VCaP (cell line): ENCODE data around the gene STOML1.

Experiments
- H3K27ac ChIP-seq: fragments of 450-650 bp; 2 replicates; pipeline ENCODE4 v1.5.1; 2017
- TF ChIP-seq, protein P1 (sequence below): fragments of 450-650 bp; conservative IDR thresholded peaks from 2 replicates; pipeline ENCODE4 v1.5.1; 2017; ENCODE audit warnings: mild to moderate bottlenecking, moderate library complexity

STOML1 gene

DNA sequence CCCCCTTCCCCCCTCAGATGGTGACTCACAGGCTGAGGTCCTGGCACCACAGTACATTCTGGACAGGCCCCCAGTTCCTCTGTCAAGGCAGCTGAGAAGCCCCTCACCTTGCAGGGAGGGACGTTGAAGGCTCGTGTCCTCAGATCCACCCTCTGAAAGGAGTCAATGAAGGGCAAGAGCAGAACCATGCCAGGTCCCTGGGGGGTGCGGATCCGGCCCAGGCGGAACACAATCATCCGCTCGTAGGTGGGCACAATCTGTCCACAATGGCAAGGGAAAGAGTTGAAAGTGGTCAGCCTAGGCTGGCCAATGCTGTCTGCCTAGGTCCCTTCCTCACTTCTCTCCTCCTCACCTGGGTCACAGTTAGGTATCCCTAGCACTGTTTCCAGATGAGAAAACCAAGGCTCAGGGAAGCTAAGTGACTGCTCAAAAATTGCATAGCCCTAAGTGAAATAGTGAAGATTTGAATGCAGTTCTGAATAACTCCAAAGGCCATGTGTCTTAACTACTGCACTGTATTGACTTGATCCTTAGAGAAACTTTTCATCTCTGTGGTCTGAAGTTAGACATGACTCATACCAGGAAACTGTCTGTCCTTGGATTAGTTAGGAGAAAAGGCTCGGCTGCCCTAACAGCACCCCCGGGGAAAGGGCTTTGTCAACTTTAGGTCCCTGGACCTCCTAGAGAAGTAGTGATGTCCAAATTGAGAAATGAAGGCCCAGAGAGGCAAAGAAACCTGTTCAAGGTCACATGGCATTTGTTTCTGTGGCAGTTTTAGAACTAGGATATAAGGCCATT is 2.9 kb downstream of the STOML1 start:
- H3K27ac ChIP-seq = no peak overlapping the region

DNA sequence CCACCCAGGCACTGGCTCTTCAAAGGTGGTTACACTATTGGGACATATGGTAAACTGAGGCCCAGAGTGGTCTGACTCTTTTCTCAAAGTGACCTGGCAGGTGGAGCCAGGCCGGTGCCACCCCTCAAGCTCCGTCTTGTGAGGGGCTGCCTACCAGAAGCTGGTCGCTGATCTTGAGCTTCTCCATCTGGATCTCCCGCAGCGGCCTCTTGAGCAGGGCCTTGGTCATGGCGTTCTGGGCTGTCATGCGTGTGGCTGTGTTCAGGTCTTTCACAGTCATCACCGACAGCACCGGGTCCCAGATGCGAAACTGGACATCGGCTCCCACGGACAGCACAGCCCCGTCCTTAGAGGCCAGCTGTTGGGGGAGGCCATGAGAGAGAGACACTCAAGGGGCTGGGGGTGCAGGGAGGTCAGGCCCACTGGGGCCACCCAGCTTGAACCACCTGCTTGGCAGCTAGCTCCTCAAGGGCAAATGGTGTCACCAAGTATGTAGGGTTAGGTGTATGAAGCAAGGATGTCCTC is 3.6 kb downstream of the STOML1 start:
- TF ChIP-seq, protein P1, sequence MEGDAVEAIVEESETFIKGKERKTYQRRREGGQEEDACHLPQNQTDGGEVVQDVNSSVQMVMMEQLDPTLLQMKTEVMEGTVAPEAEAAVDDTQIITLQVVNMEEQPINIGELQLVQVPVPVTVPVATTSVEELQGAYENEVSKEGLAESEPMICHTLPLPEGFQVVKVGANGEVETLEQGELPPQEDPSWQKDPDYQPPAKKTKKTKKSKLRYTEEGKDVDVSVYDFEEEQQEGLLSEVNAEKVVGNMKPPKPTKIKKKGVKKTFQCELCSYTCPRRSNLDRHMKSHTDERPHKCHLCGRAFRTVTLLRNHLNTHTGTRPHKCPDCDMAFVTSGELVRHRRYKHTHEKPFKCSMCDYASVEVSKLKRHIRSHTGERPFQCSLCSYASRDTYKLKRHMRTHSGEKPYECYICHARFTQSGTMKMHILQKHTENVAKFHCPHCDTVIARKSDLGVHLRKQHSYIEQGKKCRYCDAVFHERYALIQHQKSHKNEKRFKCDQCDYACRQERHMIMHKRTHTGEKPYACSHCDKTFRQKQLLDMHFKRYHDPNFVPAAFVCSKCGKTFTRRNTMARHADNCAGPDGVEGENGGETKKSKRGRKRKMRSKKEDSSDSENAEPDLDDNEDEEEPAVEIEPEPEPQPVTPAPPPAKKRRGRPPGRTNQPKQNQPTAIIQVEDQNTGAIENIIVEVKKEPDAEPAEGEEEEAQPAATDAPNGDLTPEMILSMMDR = no peak
- no peak overlapping the region for H3K27ac ChIP-seq

More for the DNA sequence above, 2.9 kb downstream of the STOML1 start:
- TF ChIP-seq, protein P1 = no peak

DNA sequence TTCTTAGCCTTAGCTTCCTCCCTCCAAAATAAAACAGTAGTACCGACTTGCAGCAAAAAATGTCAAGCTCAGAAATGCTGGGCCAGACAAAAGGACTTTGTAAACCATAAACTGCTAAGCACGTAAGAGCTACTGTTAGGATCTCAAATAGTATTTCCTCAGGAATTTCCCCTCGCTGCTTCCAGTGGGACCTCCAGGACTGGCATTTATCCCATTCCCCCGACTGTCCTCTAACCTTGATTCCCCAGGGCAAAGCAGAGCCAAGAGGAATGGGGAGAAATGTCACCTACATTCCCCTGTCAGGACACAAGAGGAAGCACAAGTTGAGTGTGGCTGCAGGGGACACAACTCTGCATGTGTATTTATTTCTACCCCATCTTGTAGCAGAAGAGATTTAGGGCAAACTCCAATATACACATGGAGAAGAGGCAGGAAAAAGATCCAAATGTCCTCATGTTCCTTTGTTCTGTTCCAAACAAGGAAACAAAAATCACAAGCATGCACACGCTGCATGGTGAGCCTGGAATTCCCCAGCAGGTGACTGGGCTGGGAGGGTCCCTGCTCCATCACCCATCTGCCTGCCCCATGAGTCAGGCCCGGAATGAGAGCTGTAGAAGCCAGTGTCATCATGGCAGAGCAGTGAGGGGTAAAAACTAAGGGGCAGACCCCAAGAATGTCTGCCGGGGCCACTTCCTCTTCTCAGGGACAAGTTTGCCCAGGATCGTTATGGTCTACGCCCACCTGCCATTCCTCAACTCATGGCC is 4.2 kb downstream of the STOML1 start:
- TF ChIP-seq, protein P1 = no peak
- H3K27ac ChIP-seq = no peak overlapping the region

DNA sequence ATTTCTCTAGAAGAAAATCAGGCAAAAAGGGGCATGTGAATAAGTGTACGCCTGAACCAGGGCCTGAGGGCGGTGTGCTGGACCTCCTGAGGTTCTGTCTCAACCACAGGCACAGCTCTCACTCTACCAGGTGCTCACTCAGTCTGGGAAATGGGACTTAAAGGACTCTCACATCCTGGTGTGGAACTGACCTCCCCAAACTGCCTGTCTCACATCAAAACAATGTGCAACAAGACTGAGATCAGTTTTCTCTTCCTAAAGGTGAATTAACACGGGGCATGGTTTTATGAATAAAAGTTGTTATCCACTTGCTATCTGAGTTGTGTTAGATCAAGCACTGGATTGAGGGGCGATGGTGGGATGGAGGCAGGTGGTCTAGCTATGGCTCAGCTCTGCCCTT is 4.8 kb downstream of the STOML1 start:
- TF ChIP-seq, protein P1 = no peak
- no peak overlapping the region for H3K27ac ChIP-seq

DNA sequence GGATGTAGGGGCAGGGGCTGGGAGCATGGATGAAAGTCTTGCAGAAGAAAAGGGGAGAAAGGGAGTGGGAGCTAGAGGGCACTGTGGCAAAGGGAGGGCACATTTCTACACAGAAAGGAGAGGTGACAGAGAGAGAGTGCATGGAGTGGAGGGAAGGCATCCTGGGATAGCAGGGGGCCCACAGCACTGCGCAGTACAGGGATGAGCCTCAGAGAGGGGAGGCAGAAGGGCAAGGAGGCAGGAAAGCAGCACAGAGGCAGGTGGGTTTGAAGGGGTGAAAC is 5.4 kb downstream of the STOML1 start:
- TF ChIP-seq, protein P1 = no peak
- H3K27ac ChIP-seq = no peak overlapping the region

DNA sequence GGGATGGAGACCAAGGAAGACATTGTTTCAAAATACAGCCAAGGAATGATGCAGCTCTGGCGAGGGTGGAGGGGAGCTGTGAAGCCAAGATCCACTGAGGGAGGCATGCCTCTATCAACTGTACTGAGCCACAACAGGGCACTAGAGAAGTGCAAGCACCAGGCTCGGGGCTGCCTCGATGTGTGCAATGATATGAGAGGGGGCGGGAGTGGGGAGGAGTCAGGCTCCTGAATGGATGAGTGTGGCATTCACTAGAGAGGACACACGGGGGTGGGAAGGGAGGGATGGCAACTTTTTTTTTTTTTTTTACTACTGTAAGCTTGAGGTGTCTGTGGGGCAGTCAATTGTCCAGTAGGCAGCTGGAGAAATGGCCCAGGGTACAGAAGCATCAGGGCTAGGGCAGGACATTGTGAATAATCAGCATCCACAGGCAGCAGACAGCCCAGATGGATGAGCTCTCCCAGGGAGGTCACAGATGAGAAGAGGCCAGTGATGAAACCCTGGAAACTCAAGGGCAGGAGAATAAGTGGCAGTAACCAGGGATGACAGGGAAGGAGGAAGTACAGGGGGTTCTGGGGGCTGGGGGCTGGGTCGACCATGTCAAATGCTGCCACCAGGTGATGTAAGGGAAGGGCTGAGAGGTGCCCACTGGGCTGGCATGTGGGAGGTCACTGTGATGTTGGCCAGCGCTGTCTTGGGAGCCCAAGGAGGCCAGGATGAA is 5.9 kb downstream of the STOML1 start:
- TF ChIP-seq, protein P1 = no peak
- H3K27ac ChIP-seq = no peak overlapping the region
